HG03521 (cell line): Measurements from ENCODE around the gene ALDH8A1.

Experiments
- ATAC-seq: cut with Tn5 transposase; IDR thresholded peaks from one replicate; pipeline ENCODE4 v1.9.1; 2021; ENCODE audit warnings: mild to moderate bottlenecking, moderate library complexity; ENCODE audit not compliant: unreplicated experiment

Gene ALDH8A1

GRCh38 chr6:134951494-134952263, 1.8 kb upstream of the ALDH8A1 start:
- ATAC-seq: no peak

- ATAC-seq: no peak
These were observed 581 bp upstream of the ALDH8A1 start for GRCh38 chr6:134950482-134950881.

GRCh38 chr6:134948691-134949090, 1.2 kb downstream of the ALDH8A1 start:
- ATAC-seq: no peak

- no peak for ATAC-seq
These were observed 1.8 kb downstream of the ALDH8A1 start for GRCh38 chr6:134948142-134948541.

GRCh38 chr6:134945045-134945444, 4.9 kb downstream of the ALDH8A1 start:
- ATAC-seq: no peak

GRCh38 chr6:134943522-134944111, 6.3 kb downstream of the ALDH8A1 start:
- ATAC-seq: no peak

- ATAC-seq: no peak
These were observed 11.0 kb downstream of the ALDH8A1 start for GRCh38 chr6:134938896-134939295.

- ATAC-seq: no peak
These were observed 12.5 kb downstream of the ALDH8A1 start for GRCh38 chr6:134937426-134937825.

- no peak for ATAC-seq
These were observed 13.0 kb downstream of the ALDH8A1 start for GRCh38 chr6:134936931-134937330.

- ATAC-seq: no peak
These were observed 13.4 kb downstream of the ALDH8A1 start for GRCh38 chr6:134936476-134936875.

- no peak for ATAC-seq
These were observed 15.0 kb downstream of the ALDH8A1 start for GRCh38 chr6:134934793-134935485.

GRCh38 chr6:134932535-134933470, 17.1 kb downstream of the ALDH8A1 start:
- no peak for ATAC-seq

GRCh38 chr6:134932098-134932497, 17.8 kb downstream of the ALDH8A1 start:
- ATAC-seq: no peak

GRCh38 chr6:134930463-134930862, 19.4 kb downstream of the ALDH8A1 start:
- no peak for ATAC-seq

GRCh38 chr6:134928151-134928900, 21.6 kb downstream of the ALDH8A1 start:
- ATAC-seq: no peak

GRCh38 chr6:134925800-134926199, 24.1 kb downstream of the ALDH8A1 start:
- ATAC-seq: no peak

- ATAC-seq: no peak
These were observed 28.1 kb downstream of the ALDH8A1 start for GRCh38 chr6:134921721-134922261.

GRCh38 chr6:134921276-134921675, 28.6 kb downstream of the ALDH8A1 start:
- no peak for ATAC-seq

- ATAC-seq: no peak
These were observed 29.5 kb downstream of the ALDH8A1 start for GRCh38 chr6:134920422-134920821.

- ATAC-seq: no peak
These were observed 31.4 kb downstream of the ALDH8A1 start for GRCh38 chr6:134918418-134918961.
